Measurements from ENCODE around the gene SLC38A10. TPM values are rescaled to one million over a fixed set of nuclear protein-coding genes. Genes with fewer than 3 reads are reported as not detected.

SLC38A10 gene
- polyA plus RNA-seq, 1 donor from 2014 or later = 37.4 TPM

GRCh38 chr17:81247339-81247990 lies 47.6 kb downstream of the SLC38A10 start:
- H3K36me3 ChIP-seq (ENCODE audit: insufficient read depth, low read length) = no peaks in the 10 kb centered on the region
- TF ChIP-seq TAF1 (IDR thresholded peaks at IDR 0.05; ENCODE audit: low read depth) (no peak), REST (IDR thresholded peaks at IDR 0.05; ENCODE audit: borderline replicate concordance) (no peak), RAD21 (conservative IDR thresholded peaks at IDR 0.05) (no peak), CTCF (IDR thresholded peaks at IDR 0.05; ENCODE audit: poor library complexity, severe bottlenecking) (no peak), POLR2AphosphoS5 (IDR thresholded peaks at IDR 0.05) (no peak), EP300 (conservative IDR thresholded peaks at IDR 0.05; ENCODE audit: poor library complexity, severe bottlenecking) (no peak), MXI1 (conservative IDR thresholded peaks at IDR 0.05; ENCODE audit: poor library complexity, severe bottlenecking) (no peak), SMC3 (conservative IDR thresholded peaks at IDR 0.05; ENCODE audit: poor library complexity) (no peak), EZH2 (IDR thresholded peaks at IDR 0.05; ENCODE audit: borderline replicate concordance, insufficient read depth, low read length, poor library complexity, severe bottlenecking) (no peak)
- H3K9ac ChIP-seq (ENCODE audit: low read length) = no peak overlapping the region

GRCh38 chr17:81246679-81247338 lies 48.3 kb downstream of the SLC38A10 start:
- H3K27ac ChIP-seq (ENCODE audit: low read length) = no peak overlapping the region
- H3K9ac ChIP-seq (ENCODE audit: low read length) = no peak overlapping the region
- no peaks in the 10 kb centered on the region for H3K36me3 ChIP-seq (ENCODE audit: insufficient read depth, low read length)
- H3K79me2 ChIP-seq (replicated peaks; ENCODE audit: insufficient read depth, low read length) = no peaks in the 10 kb centered on the region
- no peak overlapping the region for H2AFZ ChIP-seq (ENCODE audit: low read depth, low read length)
- TF ChIP-seq RAD21 (conservative IDR thresholded peaks at IDR 0.05) (no peak), MXI1 (conservative IDR thresholded peaks at IDR 0.05; ENCODE audit: poor library complexity, severe bottlenecking) (no peak), EP300 (conservative IDR thresholded peaks at IDR 0.05; ENCODE audit: poor library complexity, severe bottlenecking) (no peak), EZH2 (IDR thresholded peaks at IDR 0.05; ENCODE audit: borderline replicate concordance, insufficient read depth, low read length, poor library complexity, severe bottlenecking) (no peak), TAF1 (IDR thresholded peaks at IDR 0.05; ENCODE audit: low read depth) (no peak), CTCF (IDR thresholded peaks at IDR 0.05; ENCODE audit: poor library complexity, severe bottlenecking) (no peak), POLR2AphosphoS5 (IDR thresholded peaks at IDR 0.05) (no peak), REST (IDR thresholded peaks at IDR 0.05; ENCODE audit: borderline replicate concordance) (no peak), SMC3 (conservative IDR thresholded peaks at IDR 0.05; ENCODE audit: poor library complexity) (no peak)
- H3K27me3 ChIP-seq (ENCODE audit: insufficient read depth, low read depth, low read length) = no peaks in the 10 kb centered on the region
- H3K9me2 ChIP-seq (ENCODE audit: insufficient read depth, low read length) = no peaks in the 10 kb centered on the region
- no peaks in the 10 kb centered on the region for H3F3A ChIP-seq (ENCODE audit: insufficient read depth, low read length, poor library complexity, severe bottlenecking)
- H3K4me3 ChIP-seq (ENCODE audit: low read length) = no peak overlapping the region
- H3K4me2 ChIP-seq (ENCODE audit: low read length) = no peak overlapping the region
- H4K20me1 ChIP-seq (ENCODE audit: insufficient read depth) = no peaks in the 10 kb centered on the region
- H3K9me3 ChIP-seq (ENCODE audit: low read length) = no peaks in the 10 kb centered on the region

More at GRCh38 chr17:81247339-81247990, 47.6 kb downstream of the SLC38A10 start:
- H3K4me2 ChIP-seq (ENCODE audit: low read length) = no peak overlapping the region
- H3K4me3 ChIP-seq (ENCODE audit: low read length) = no peak overlapping the region
- no peaks in the 10 kb centered on the region for H3K79me2 ChIP-seq (replicated peaks; ENCODE audit: insufficient read depth, low read length)
- no peak overlapping the region for H3K27ac ChIP-seq (ENCODE audit: low read length)
- H2AFZ ChIP-seq (ENCODE audit: low read depth, low read length) = no peak overlapping the region
- no peaks in the 10 kb centered on the region for H4K20me1 ChIP-seq (ENCODE audit: insufficient read depth)
- H3K9me2 ChIP-seq (ENCODE audit: insufficient read depth, low read length) = no peaks in the 10 kb centered on the region
- H3K27me3 ChIP-seq (ENCODE audit: insufficient read depth, low read depth, low read length) = no peaks in the 10 kb centered on the region
- H3F3A ChIP-seq (ENCODE audit: insufficient read depth, low read length, poor library complexity, severe bottlenecking) = no peaks in the 10 kb centered on the region
- no peaks in the 10 kb centered on the region for H3K9me3 ChIP-seq (ENCODE audit: low read length)
